A549 (cell line): ENCODE measurements around the gene HNRNPLL.

ENCODE experiments used
- CBX2 ChIP-seq: fragments of 200-600 bp; sonication (generic); IDR thresholded peaks from 2 replicates; pipeline ENCODE4 v1.6.1; 2016; ENCODE audit warnings: low read depth, mild to moderate bottlenecking, borderline replicate concordance
- CEBPB ChIP-seq, 2 experiments: fragments of >200 bp in 1 of 2; sonication (Bioruptor Twin) in 1 of 2; formaldehyde crosslinking in 1 of 2; IDR thresholded peaks; 2 replicates each; pipeline ENCODE4 v1.6.1; 2012 to 2016
- EP300 ChIP-seq, 2 experiments: fragments of >200 bp; sonication (Bioruptor Twin); formaldehyde crosslinking; IDR thresholded peaks; 2 replicates in 1 of 2; 3 replicates in 1 of 2; pipeline ENCODE4 v1.6.1; 2016 to 2017
- ESRRA ChIP-seq: fragments of 150-350 bp; IDR thresholded peaks from 2 replicates; pipeline ENCODE4 v1.6.1; 2014; ENCODE audit warnings: mild to moderate bottlenecking, low read length, borderline replicate concordance
- HDAC2 ChIP-seq: fragments of 200-600 bp; sonication (generic); IDR thresholded peaks from 2 replicates; pipeline ENCODE4 v1.6.1; 2016
- MAX ChIP-seq: IDR thresholded peaks from 2 replicates; pipeline ENCODE4 v1.6.1; 2012
- MYC ChIP-seq: IDR thresholded peaks from 2 replicates; pipeline ENCODE4 v1.6.1; 2012; ENCODE audit warnings: mild to moderate bottlenecking, inconsistent platforms, low read length, improper control_type of control experiment, borderline replicate concordance
- POLR2A ChIP-seq: IDR thresholded peaks from 2 replicates; pipeline ENCODE4 v1.6.1; 2012; ENCODE audit warnings: mild to moderate bottlenecking, low read length
- RAD21 ChIP-seq, 2 experiments: fragments of >200 bp in 1 of 2; sonication (Bioruptor Twin) in 1 of 2; formaldehyde crosslinking in 1 of 2; IDR thresholded peaks in 1 of 2; conservative IDR thresholded peaks in 1 of 2; 2 replicates in 1 of 2; 3 replicates in 1 of 2; pipeline ENCODE4 v1.6.1; 2012 to 2018; ENCODE audit warnings: inconsistent platforms in 1 of 2
- RNF2 ChIP-seq: fragments of 200-600 bp; sonication (generic); IDR thresholded peaks from 2 replicates; pipeline ENCODE4 v1.6.1; 2016; ENCODE audit warnings: low read depth, mild to moderate bottlenecking, antibody characterized with exemption, moderate library complexity, borderline replicate concordance
- SMC3 ChIP-seq: fragments of >200 bp; sonication (Bioruptor Twin); formaldehyde crosslinking; IDR thresholded peaks from 3 replicates; pipeline ENCODE4 v1.6.1; 2018; ENCODE audit warnings: inconsistent platforms
- TF ChIP-seq, protein P1 (sequence below): fragments of >200 bp; sonication (Bioruptor Twin); formaldehyde crosslinking; IDR thresholded peaks from 3 replicates; pipeline ENCODE4 v1.5.1; 2016
- TF ChIP-seq, protein P2 (sequence below): fragments of 200-600 bp; sonication (generic); IDR thresholded peaks from 2 replicates; pipeline ENCODE4 v1.6.1; 2016; ENCODE audit warnings: antibody characterized with exemption, mild to moderate bottlenecking, moderate library complexity
- TF ChIP-seq, protein P3 (sequence below): fragments of 150-350 bp; IDR thresholded peaks from 2 replicates; pipeline ENCODE4 v1.6.1; 2014; ENCODE audit warnings: low read depth, mild to moderate bottlenecking, low read length

- TF ChIP-seq, protein P1, sequence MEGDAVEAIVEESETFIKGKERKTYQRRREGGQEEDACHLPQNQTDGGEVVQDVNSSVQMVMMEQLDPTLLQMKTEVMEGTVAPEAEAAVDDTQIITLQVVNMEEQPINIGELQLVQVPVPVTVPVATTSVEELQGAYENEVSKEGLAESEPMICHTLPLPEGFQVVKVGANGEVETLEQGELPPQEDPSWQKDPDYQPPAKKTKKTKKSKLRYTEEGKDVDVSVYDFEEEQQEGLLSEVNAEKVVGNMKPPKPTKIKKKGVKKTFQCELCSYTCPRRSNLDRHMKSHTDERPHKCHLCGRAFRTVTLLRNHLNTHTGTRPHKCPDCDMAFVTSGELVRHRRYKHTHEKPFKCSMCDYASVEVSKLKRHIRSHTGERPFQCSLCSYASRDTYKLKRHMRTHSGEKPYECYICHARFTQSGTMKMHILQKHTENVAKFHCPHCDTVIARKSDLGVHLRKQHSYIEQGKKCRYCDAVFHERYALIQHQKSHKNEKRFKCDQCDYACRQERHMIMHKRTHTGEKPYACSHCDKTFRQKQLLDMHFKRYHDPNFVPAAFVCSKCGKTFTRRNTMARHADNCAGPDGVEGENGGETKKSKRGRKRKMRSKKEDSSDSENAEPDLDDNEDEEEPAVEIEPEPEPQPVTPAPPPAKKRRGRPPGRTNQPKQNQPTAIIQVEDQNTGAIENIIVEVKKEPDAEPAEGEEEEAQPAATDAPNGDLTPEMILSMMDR = no peak
- TF ChIP-seq CEBPB (IDR thresholded peaks at IDR 0.05) = no peak
- TF ChIP-seq, protein P2, sequence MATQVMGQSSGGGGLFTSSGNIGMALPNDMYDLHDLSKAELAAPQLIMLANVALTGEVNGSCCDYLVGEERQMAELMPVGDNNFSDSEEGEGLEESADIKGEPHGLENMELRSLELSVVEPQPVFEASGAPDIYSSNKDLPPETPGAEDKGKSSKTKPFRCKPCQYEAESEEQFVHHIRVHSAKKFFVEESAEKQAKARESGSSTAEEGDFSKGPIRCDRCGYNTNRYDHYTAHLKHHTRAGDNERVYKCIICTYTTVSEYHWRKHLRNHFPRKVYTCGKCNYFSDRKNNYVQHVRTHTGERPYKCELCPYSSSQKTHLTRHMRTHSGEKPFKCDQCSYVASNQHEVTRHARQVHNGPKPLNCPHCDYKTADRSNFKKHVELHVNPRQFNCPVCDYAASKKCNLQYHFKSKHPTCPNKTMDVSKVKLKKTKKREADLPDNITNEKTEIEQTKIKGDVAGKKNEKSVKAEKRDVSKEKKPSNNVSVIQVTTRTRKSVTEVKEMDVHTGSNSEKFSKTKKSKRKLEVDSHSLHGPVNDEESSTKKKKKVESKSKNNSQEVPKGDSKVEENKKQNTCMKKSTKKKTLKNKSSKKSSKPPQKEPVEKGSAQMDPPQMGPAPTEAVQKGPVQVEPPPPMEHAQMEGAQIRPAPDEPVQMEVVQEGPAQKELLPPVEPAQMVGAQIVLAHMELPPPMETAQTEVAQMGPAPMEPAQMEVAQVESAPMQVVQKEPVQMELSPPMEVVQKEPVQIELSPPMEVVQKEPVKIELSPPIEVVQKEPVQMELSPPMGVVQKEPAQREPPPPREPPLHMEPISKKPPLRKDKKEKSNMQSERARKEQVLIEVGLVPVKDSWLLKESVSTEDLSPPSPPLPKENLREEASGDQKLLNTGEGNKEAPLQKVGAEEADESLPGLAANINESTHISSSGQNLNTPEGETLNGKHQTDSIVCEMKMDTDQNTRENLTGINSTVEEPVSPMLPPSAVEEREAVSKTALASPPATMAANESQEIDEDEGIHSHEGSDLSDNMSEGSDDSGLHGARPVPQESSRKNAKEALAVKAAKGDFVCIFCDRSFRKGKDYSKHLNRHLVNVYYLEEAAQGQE = no peak
- no peak for TF ChIP-seq SMC3
- TF ChIP-seq CBX2 = no peak
- no peak for TF ChIP-seq POLR2A
- TF ChIP-seq HDAC2 = no peak
- no peak for TF ChIP-seq MAX
- TF ChIP-seq RNF2 = no peak
- TF ChIP-seq, protein P3, sequence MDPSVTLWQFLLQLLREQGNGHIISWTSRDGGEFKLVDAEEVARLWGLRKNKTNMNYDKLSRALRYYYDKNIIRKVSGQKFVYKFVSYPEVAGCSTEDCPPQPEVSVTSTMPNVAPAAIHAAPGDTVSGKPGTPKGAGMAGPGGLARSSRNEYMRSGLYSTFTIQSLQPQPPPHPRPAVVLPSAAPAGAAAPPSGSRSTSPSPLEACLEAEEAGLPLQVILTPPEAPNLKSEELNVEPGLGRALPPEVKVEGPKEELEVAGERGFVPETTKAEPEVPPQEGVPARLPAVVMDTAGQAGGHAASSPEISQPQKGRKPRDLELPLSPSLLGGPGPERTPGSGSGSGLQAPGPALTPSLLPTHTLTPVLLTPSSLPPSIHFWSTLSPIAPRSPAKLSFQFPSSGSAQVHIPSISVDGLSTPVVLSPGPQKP = no peak
- no peak for TF ChIP-seq RAD21 (conservative IDR thresholded peaks at IDR 0.05 in 1 of 2, IDR thresholded peaks at IDR 0.05 in 1 of 2)
- TF ChIP-seq EP300 (IDR thresholded peaks at IDR 0.05) = no peak
- no peak for TF ChIP-seq MYC
- TF ChIP-seq ESRRA = no peak
Measured at GRCh38 chr2:38540580-38541286, 62.0 kb downstream of the HNRNPLL start.
